Neural crest cell (in vitro differentiated cells): ENCODE results near the gene KRTAP21-3. TPM values are rescaled to one million over a fixed set of nuclear protein-coding genes. Genes with fewer than 3 reads are reported as not detected.
"Not testable (repeated sequence)": the region's sequence is repeated elsewhere in the genome, so short reads cannot be mapped to it uniquely, and the experiment has no call there.

Experiments
- DNase-seq: peaks from one replicate; pipeline ENCODE4 v3.0.0; 2021; ENCODE audit warnings: low read depth, mixed read lengths, low spot score
- H3K27ac Mint-ChIP-seq: one replicate; pipeline ENCODE4 v1.8.0; 2021; ENCODE audit warnings: mild to moderate bottlenecking, mixed read lengths; ENCODE audit not compliant: unreplicated experiment
- H3K27me3 Mint-ChIP-seq: 2 replicates; pipeline ENCODE4 v1.8.0; 2021; ENCODE audit warnings: low read depth, mild to moderate bottlenecking, mixed read lengths
- H3K36me3 Mint-ChIP-seq: 2 replicates; pipeline ENCODE4 v1.8.0; 2021; ENCODE audit warnings: low read depth, mild to moderate bottlenecking, mixed read lengths
- H3K4me1 Mint-ChIP-seq: 2 replicates; pipeline ENCODE4 v1.8.0; 2021; ENCODE audit warnings: mixed read lengths
- H3K4me3 Mint-ChIP-seq: one replicate; pipeline ENCODE4 v1.8.0; 2021; ENCODE audit warnings: mild to moderate bottlenecking, mixed read lengths
- H3K9me3 Mint-ChIP-seq: 2 replicates; pipeline ENCODE4 v1.8.0; 2021; ENCODE audit warnings: mixed read lengths
- long read RNA-seq: library from polyadenylated mRNA; unstranded; transcript quantifications from one replicate; pipeline ENCODE4 v2.0.0, GENCODE V29; 2020
- total RNA-seq: library from RNA; stranded (reverse); gene quantifications from 2 replicates; pipeline ENCODE4 v1.2.1, GENCODE V29; 2021
- TF ChIP-seq, protein P1 (sequence below): fragments of 200-600 bp; sonication (generic); conservative IDR thresholded peaks from 2 replicates; pipeline ENCODE4 v1.5.0; 2021; ENCODE audit warnings: antibody characterized with exemption, mild to moderate bottlenecking

KRTAP21-3 gene
- not detected in 2 replicates for total RNA-seq
- long read RNA-seq, result 0 reads

GRCh38 chr21:30718239-30718909 lies at the start of gene KRTAP21-3:
Gene KRTAP21-3, minus strand, starts transcription at chr21:30718777. Its CDS starts 18 bp downstream, at chr21:30718759.
- H3K4me1 Mint-ChIP-seq, result no peaks in the 10 kb centered on the region
- H3K9me3 Mint-ChIP-seq, result peaks cover 13% of the 10 kb centered on the region
- TF ChIP-seq, protein P1, sequence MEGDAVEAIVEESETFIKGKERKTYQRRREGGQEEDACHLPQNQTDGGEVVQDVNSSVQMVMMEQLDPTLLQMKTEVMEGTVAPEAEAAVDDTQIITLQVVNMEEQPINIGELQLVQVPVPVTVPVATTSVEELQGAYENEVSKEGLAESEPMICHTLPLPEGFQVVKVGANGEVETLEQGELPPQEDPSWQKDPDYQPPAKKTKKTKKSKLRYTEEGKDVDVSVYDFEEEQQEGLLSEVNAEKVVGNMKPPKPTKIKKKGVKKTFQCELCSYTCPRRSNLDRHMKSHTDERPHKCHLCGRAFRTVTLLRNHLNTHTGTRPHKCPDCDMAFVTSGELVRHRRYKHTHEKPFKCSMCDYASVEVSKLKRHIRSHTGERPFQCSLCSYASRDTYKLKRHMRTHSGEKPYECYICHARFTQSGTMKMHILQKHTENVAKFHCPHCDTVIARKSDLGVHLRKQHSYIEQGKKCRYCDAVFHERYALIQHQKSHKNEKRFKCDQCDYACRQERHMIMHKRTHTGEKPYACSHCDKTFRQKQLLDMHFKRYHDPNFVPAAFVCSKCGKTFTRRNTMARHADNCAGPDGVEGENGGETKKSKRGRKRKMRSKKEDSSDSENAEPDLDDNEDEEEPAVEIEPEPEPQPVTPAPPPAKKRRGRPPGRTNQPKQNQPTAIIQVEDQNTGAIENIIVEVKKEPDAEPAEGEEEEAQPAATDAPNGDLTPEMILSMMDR, result no peak
- peaks cover 5% of the 10 kb centered on the region for H3K36me3 Mint-ChIP-seq
- no peak within 1 kb of the TSS for H3K27ac Mint-ChIP-seq
- H3K4me3 Mint-ChIP-seq, result no peak within 1 kb of the TSS
- no peak for DNase-seq
- no peaks in the 10 kb centered on the region for H3K27me3 Mint-ChIP-seq

GRCh38 chr21:30760776-30761175 lies 42.2 kb upstream of the KRTAP21-3 start:
- Mint-ChIP-seq H3K36me3 (no peaks in the 10 kb centered on the region), H3K9me3 (peaks cover 12% of the 10 kb centered on the region), H3K27ac (no peak overlapping the region), H3K4me3 (no peak overlapping the region), H3K27me3 (peaks cover 3% of the 10 kb centered on the region), H3K4me1 (no peaks in the 10 kb centered on the region)
- DNase-seq, result no peak
- TF ChIP-seq, protein P1, result no peak

DNA sequence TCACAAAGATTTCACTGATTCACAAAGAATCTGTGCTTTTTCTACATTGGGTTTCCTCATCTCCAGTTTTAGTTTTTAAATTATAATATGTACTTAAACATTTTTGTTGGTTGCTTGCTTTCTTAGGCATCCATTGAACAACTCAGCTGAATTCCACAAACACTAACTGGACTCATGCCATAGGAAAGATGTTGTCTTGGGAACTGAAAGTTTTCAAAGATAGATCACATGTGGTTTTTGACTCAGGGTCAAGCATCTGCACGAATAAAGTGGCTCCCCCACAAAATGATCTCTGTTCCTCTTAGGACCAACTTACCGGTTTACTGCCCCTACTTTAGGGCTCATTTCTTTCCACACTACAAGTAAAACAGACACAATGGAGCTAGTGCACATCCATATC lies 39.7 kb upstream of the KRTAP21-3 start:
- no peak overlapping the region for H3K27ac Mint-ChIP-seq
- H3K4me1 Mint-ChIP-seq, result no peaks in the 10 kb centered on the region
- no peak overlapping the region for H3K4me3 Mint-ChIP-seq
- TF ChIP-seq, protein P1, result no peak
- H3K9me3 Mint-ChIP-seq, result peaks cover 11% of the 10 kb centered on the region
- peaks cover 8% of the 10 kb centered on the region for H3K27me3 Mint-ChIP-seq
- H3K36me3 Mint-ChIP-seq, result no peaks in the 10 kb centered on the region
- no peak for DNase-seq

- H3K4me3 Mint-ChIP-seq, H3K27ac Mint-ChIP-seq, H3K9me3 Mint-ChIP-seq, H3K36me3 Mint-ChIP-seq, H3K27me3 Mint-ChIP-seq, DNase-seq, H3K4me1 Mint-ChIP-seq: not testable (repeated sequence)
These were observed 36.8 kb upstream of the KRTAP21-3 start, which contains the start of gene KRTAP21-1 for GRCh38 chr21:30755328-30755727. Gene KRTAP21-1, minus strand, starts transcription at chr21:30755428. Its CDS starts 50 bp downstream, at chr21:30755378.

DNA sequence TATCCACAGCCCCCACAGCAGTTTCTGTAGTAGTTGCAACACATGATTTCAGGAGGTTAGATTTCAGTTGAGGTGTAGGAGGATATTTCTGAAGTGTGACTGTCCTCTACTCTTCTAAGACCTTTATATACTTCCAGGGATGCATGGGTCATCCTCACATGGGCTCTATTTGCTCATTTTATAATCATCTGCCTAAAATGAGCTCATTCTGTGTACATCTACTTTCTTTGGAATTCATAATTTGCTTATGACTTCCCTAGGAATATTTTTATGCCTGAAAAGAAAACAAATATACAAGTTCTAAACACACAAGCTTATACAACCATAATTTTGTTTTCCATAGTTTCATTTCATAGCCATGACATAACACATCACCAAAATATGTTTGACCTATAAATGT lies 28.6 kb upstream of the KRTAP21-3 start, which contains the start of gene KRTAP21-2:
KRTAP21-2 (minus strand) TSS at position 101 of the 400 bp plus-strand sequence; CDS start at position 44, 57 bp downstream.
- Mint-ChIP-seq H3K27ac (no peak within 1 kb of the TSS), H3K4me1 (no peaks in the 10 kb centered on the region), H3K4me3 (no peak within 1 kb of the TSS), H3K9me3 (peaks cover 8% of the 10 kb centered on the region), H3K27me3 (peaks cover 9% of the 10 kb centered on the region), H3K36me3 (no peaks in the 10 kb centered on the region)
- DNase-seq, result no peak
- TF ChIP-seq, protein P1, result no peak

DNA sequence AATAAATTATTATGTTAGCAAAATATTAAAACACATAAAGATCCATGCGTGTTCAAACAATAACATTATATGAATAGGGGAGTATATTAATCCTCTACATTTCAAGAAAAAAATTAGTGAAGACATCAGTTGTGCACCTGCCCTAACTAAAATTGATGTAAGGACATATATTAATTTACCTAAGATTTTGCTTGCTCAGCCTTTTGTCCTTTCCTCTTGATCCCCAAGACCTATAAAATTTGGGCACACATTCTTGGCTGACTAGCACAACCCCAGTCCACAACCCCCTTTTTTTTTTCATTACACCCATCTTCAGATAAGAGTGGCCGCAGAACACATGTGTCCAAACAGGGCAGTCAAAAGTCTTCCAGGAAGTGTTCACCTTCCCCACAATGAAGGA lies 21.9 kb upstream of the KRTAP21-3 start:
- Mint-ChIP-seq H3K9me3 (peaks cover 3% of the 10 kb centered on the region), H3K4me3 (no peak overlapping the region), H3K27me3 (no peaks in the 10 kb centered on the region), H3K36me3 (no peaks in the 10 kb centered on the region), H3K27ac (no peak overlapping the region), H3K4me1 (no peaks in the 10 kb centered on the region)
- TF ChIP-seq, protein P1, result no peak
- no peak for DNase-seq
